A549 (cell line): ENCODE results near the gene KRTAP10-7. TPM values are rescaled to one million over a fixed set of nuclear protein-coding genes. Genes with fewer than 3 reads are reported as not detected.
"Not testable (repeated sequence)": the region's sequence is repeated elsewhere in the genome, so short reads cannot be mapped to it uniquely, and the experiment has no call there.

Experiments used
- ATAC-seq, 2 experiments: fragments of 200-7000 bp in 1 of 2; fragments of >200 bp in 1 of 2; cut with Nextera tagmentation in 1 of 2; cut with Tn5 transposase in 1 of 2; 3 replicates each; pipeline versions ENCODE4 v1.8.0 to v1.9.1; 2018 to 2020; ENCODE audit warnings: mild to moderate bottlenecking in 1 of 2, moderate library complexity in 1 of 2
- CTCF ChIA-PET: fragments of 300-600 bp; sonication (Branson Sonifier 250); formaldehyde crosslinking; extraction: SDS; loops from one replicate; lab custom pipeline; 2021; ENCODE audit warnings: antibody characterized with exemption, inconsistent platforms; lab: Yijun Ruan, JAX
- POLR2A ChIA-PET: fragments of 350-600 bp; formaldehyde crosslinking; extraction: SDS; loops from one replicate; lab custom pipeline; 2021; ENCODE audit warnings: antibody characterized with exemption, inconsistent platforms; lab: Yijun Ruan, JAX
- DNase-seq, 2 experiments: peaks; one replicate each; pipeline versions ENCODE4 v3.0.0 to v3.0.0-alpha.2; 2011 to 2016; ENCODE audit warnings: low read depth in 1 of 2, low spot score in 1 of 2
- FAIRE-seq: peaks from 2 replicates; lab custom pipeline; 2011; peaks lifted over from hg19 to GRCh38; lab: Jason Lieb, UNC
- H3K27ac ChIP-seq, 2 experiments: fragments of >200 bp; sonication (Bioruptor Twin); formaldehyde crosslinking; 3 replicates each; pipeline ENCODE4 v1.5.1; 2016 to 2017
- H3K4me1 ChIP-seq: fragments of >200 bp; sonication (Bioruptor Twin); formaldehyde crosslinking; 3 replicates; pipeline ENCODE4 v1.6.1; 2016
- H3K4me2 ChIP-seq: fragments of >200 bp; sonication (Bioruptor Twin); formaldehyde crosslinking; 3 replicates; pipeline ENCODE4 v1.6.1; 2016
- H3K4me3 ChIP-seq: fragments of >200 bp; sonication (Bioruptor Twin); formaldehyde crosslinking; 3 replicates; pipeline ENCODE4 v1.5.1; 2016
- H3K9me3 ChIP-seq: fragments of >200 bp; sonication (Bioruptor Twin); formaldehyde crosslinking; 3 replicates; pipeline ENCODE4 v1.6.1; 2016
- CBX8 ChIP-seq: fragments of 200-600 bp; sonication (generic); IDR thresholded peaks from 2 replicates; pipeline ENCODE4 v1.6.1; 2016
- CEBPB ChIP-seq, 2 experiments: fragments of >200 bp in 1 of 2; sonication (Bioruptor Twin) in 1 of 2; formaldehyde crosslinking in 1 of 2; IDR thresholded peaks; 2 replicates each; pipeline ENCODE4 v1.6.1; 2012 to 2016
- CTCF ChIP-seq: fragments of >200 bp; sonication (Bioruptor Twin); formaldehyde crosslinking; IDR thresholded peaks from 3 replicates; pipeline ENCODE4 v1.5.1; 2016
- GATA3 ChIP-seq: IDR thresholded peaks from 2 replicates; pipeline ENCODE4 v1.6.1; 2012; ENCODE audit warnings: borderline replicate concordance
- HEYL ChIP-seq: fragments of 250-450 bp; sonication (Bioruptor Pico); IDR thresholded peaks from 2 replicates; pipeline ENCODE4 v1.8.0; 2021; ENCODE audit warnings: mild to moderate bottlenecking, moderate library complexity
- HMGXB4 ChIP-seq: fragments of 250-450 bp; sonication (Bioruptor Pico); IDR thresholded peaks from 2 replicates; pipeline ENCODE4 v1.5.0; 2021; ENCODE audit warnings: mild to moderate bottlenecking, moderate library complexity, borderline replicate concordance
- JUN ChIP-seq, 2 experiments: fragments of >200 bp; sonication (Bioruptor Twin); formaldehyde crosslinking; IDR thresholded peaks; 2 replicates in 1 of 2; 3 replicates in 1 of 2; pipeline ENCODE4 v1.6.1; 2016 to 2017
- JUNB ChIP-seq: fragments of >200 bp; sonication (Bioruptor Twin); formaldehyde crosslinking; IDR thresholded peaks from 2 replicates; pipeline ENCODE4 v1.6.1; 2016
- MAFK ChIP-seq: fragments of 450-650 bp; IDR thresholded peaks from 2 replicates; pipeline ENCODE4 v1.6.1; 2014; ENCODE audit not compliant: partially characterized antibody
- MAZ ChIP-seq: fragments of 150-350 bp; IDR thresholded peaks from 2 replicates; pipeline ENCODE4 v1.6.1; 2014; ENCODE audit warnings: antibody characterized with exemption, low read depth, low read length, borderline replicate concordance
- NFE2L2 ChIP-seq: fragments of 150-350 bp; conservative IDR thresholded peaks from 2 replicates; pipeline ENCODE4 v1.6.1; 2014; ENCODE audit warnings: low read length
- PBX3 ChIP-seq: IDR thresholded peaks from 2 replicates; pipeline ENCODE4 v1.6.1; 2012
- RAD21 ChIP-seq, 2 experiments: fragments of >200 bp in 1 of 2; sonication (Bioruptor Twin) in 1 of 2; formaldehyde crosslinking in 1 of 2; IDR thresholded peaks in 1 of 2; conservative IDR thresholded peaks in 1 of 2; 2 replicates in 1 of 2; 3 replicates in 1 of 2; pipeline ENCODE4 v1.6.1; 2012 to 2018; ENCODE audit warnings: inconsistent platforms in 1 of 2
- REST ChIP-seq: fragments of 200-600 bp; sonication (generic); IDR thresholded peaks from 2 replicates; pipeline ENCODE4 v1.6.1; 2016; ENCODE audit warnings: antibody characterized with exemption, mild to moderate bottlenecking, moderate library complexity
- SMC3 ChIP-seq: fragments of >200 bp; sonication (Bioruptor Twin); formaldehyde crosslinking; IDR thresholded peaks from 3 replicates; pipeline ENCODE4 v1.6.1; 2018; ENCODE audit warnings: inconsistent platforms
- WGBS: methylation state at CpG from one replicate; pipeline ENCODE4 v1.1.6; 2017; ENCODE audit errors: missing lambda C conversion rate; 5-methylcytosine and 5-hydroxymethylcytosine counted together
- polyA plus RNA-seq, 4 experiments: library from polyadenylated mRNA; depleted of rRNA in 3 of 4; stranded (reverse); fragments of >200 nt; fragmentation: RNase III in 1 of 4; extraction: RNeasy Plus Mini Kit Qiagen cat#74134 plus additional on column Dnase treatment in 1 of 4; gene quantifications; 2 replicates in 3 of 4; 3 replicates in 1 of 4; pipeline ENCODE4 v1.2.3, GENCODE V29; 2011 to 2017

The KRTAP10-7 gene
- polyA plus RNA-seq, 2 of the 4 experiments (the other 2 are of a cell fraction): not detected

- no peak for TF ChIP-seq RAD21 (conservative IDR thresholded peaks at IDR 0.05 in 1 of 2, IDR thresholded peaks at IDR 0.05 in 1 of 2)
- no peak for TF ChIP-seq JUN (IDR thresholded peaks at IDR 0.05)
- no peak for TF ChIP-seq PBX3
- TF ChIP-seq HMGXB4: no peak
- no peak for TF ChIP-seq CBX8
- no peak for TF ChIP-seq SMC3
- no peak for TF ChIP-seq MAZ
Observed at GRCh38 chr21:44599264-44600029, 950 bp upstream of the KRTAP10-7 start (continued).

- FAIRE-seq, DNase-seq, POLR2A ChIA-PET, H3K27ac ChIP-seq, H3K9me3 ChIP-seq, H3K4me3 ChIP-seq, H3K4me2 ChIP-seq, H3K4me1 ChIP-seq, CTCF ChIA-PET: not testable (repeated sequence)
- 45% methylated on average over 3 of the region's 10 CpGs for WGBS
- ATAC-seq: peak in 1 of 2 experiments; percentile 51; a peak in 2 of 6 replicates
Observed at GRCh38 chr21:44601091-44601490, 694 bp downstream of the KRTAP10-7 start.

- H3K4me1 ChIP-seq: no peaks in the 10 kb centered on the region
- no peak for DNase-seq
- H3K9me3 ChIP-seq: no peaks in the 10 kb centered on the region
- H3K27ac ChIP-seq: no peak overlapping the region
- TF ChIP-seq CEBPB (IDR thresholded peaks at IDR 0.05) (no peak), HEYL (CRISPR knock-in tag) (no peak)
- TF ChIP-seq, all 56 proteins: peak for 0
- WGBS: 77% methylated on average over 17 of the region's 23 CpGs
- FAIRE-seq (no peak), ATAC-seq (no peak; a peak in 1 of 6 replicates)
- POLR2A ChIA-PET: no interaction called here
- H3K4me2 ChIP-seq: no peak overlapping the region
- CTCF ChIA-PET: interaction anchor here (0.6 kb wide), 1 partner anchor 49 kb away, joined by 3 read pairs; no protein-coding TSS in a partner anchor
- H3K4me3 ChIP-seq: no peak overlapping the region
Observed at GRCh38 chr21:44601596-44602462, 1.4 kb downstream of the KRTAP10-7 start.

- no peak for FAIRE-seq
- WGBS: 60% methylated on average over 1 of the region's 21 CpGs
- H3K27ac ChIP-seq: no peak overlapping the region
- POLR2A ChIA-PET: no interaction called here
- no peak overlapping the region for H3K4me2 ChIP-seq
- H3K9me3 ChIP-seq: no peaks in the 10 kb centered on the region
- CTCF ChIA-PET: no interaction called here
- DNase-seq: no peak
- H3K4me3 ChIP-seq: no peak overlapping the region
- TF ChIP-seq CTCF (no peak), MAFK (no peak), REST (no peak), GATA3 (no peak), NFE2L2 (no peak), JUNB (no peak)
- no peaks in the 10 kb centered on the region for H3K4me1 ChIP-seq
- ATAC-seq: no peak
Observed at GRCh38 chr21:44602463-44602850, 2.1 kb downstream of the KRTAP10-7 start.
